Measurements from ENCODE around the gene PTRHD1. TPM values are rescaled to one million over a fixed set of nuclear protein-coding genes. Genes with fewer than 3 reads are reported as not detected.

Gene PTRHD1
- total RNA-seq, 1 donor from 2014 or later: 42.7 TPM

GRCh38 chr2:24832073-24832461 is 38.9 kb upstream of the PTRHD1 start:
- peaks cover 20% of the 10 kb centered on the region for H3K36me3 Mint-ChIP-seq (ENCODE audit: low read depth)
- peak; percentile 45 for DNase-seq (ENCODE audit: low read depth, low spot score)
- H3K27me3 Mint-ChIP-seq (ENCODE audit: low read depth): peaks cover 3% of the 10 kb centered on the region
- H3K4me1 Mint-ChIP-seq: peaks cover 42% of the 10 kb centered on the region
- H3K9me3 Mint-ChIP-seq: no peaks in the 10 kb centered on the region
- no peak for TF ChIP-seq CTCF (conservative IDR thresholded peaks at IDR 0.05)
- H3K4me3 Mint-ChIP-seq: peak overlapping the region; percentile 4
- H3K27ac Mint-ChIP-seq (ENCODE audit: unreplicated experiment): peak overlapping the region; percentile 88

- peaks cover 20% of the 10 kb centered on the region for H3K36me3 Mint-ChIP-seq (ENCODE audit: low read depth)
- no peak for TF ChIP-seq CTCF (conservative IDR thresholded peaks at IDR 0.05)
- H3K4me3 Mint-ChIP-seq: peak overlapping the region; percentile 29
- H3K9me3 Mint-ChIP-seq: no peaks in the 10 kb centered on the region
- H3K27ac Mint-ChIP-seq (ENCODE audit: unreplicated experiment): no peak overlapping the region
- no peak for DNase-seq (ENCODE audit: low read depth, low spot score)
- peaks cover 43% of the 10 kb centered on the region for H3K4me1 Mint-ChIP-seq
- H3K27me3 Mint-ChIP-seq (ENCODE audit: low read depth): peaks cover 3% of the 10 kb centered on the region
Observed at GRCh38 chr2:24831221-24832072, 38.3 kb upstream of the PTRHD1 start.

- Mint-ChIP-seq H3K9me3 (no peaks in the 10 kb centered on the region), H3K4me1 (peaks cover 43% of the 10 kb centered on the region), H3K27ac (ENCODE audit: unreplicated experiment) (no peak overlapping the region), H3K27me3 (ENCODE audit: low read depth) (peaks cover 3% of the 10 kb centered on the region), H3K4me3 (no peak overlapping the region), H3K36me3 (ENCODE audit: low read depth) (peaks cover 17% of the 10 kb centered on the region)
- no peak for TF ChIP-seq CTCF (conservative IDR thresholded peaks at IDR 0.05)
- no peak for DNase-seq (ENCODE audit: low read depth, low spot score)
Observed at GRCh38 chr2:24830786-24831185, 37.6 kb upstream of the PTRHD1 start.

- H3K9me3 Mint-ChIP-seq: no peaks in the 10 kb centered on the region
- peaks cover 17% of the 10 kb centered on the region for H3K36me3 Mint-ChIP-seq (ENCODE audit: low read depth)
- no peak overlapping the region for H3K27ac Mint-ChIP-seq (ENCODE audit: unreplicated experiment)
- peaks cover 3% of the 10 kb centered on the region for H3K27me3 Mint-ChIP-seq (ENCODE audit: low read depth)
- H3K4me1 Mint-ChIP-seq: peaks cover 42% of the 10 kb centered on the region
- DNase-seq (ENCODE audit: low read depth, low spot score): no peak
- no peak for TF ChIP-seq CTCF (conservative IDR thresholded peaks at IDR 0.05)
- no peak overlapping the region for H3K4me3 Mint-ChIP-seq
Observed at GRCh38 chr2:24830351-24830750, 37.2 kb upstream of the PTRHD1 start.

GRCh38 chr2:24828238-24828996 is 35.2 kb upstream of the PTRHD1 start:
- Mint-ChIP-seq H3K27ac (ENCODE audit: unreplicated experiment) (peak overlapping the region; percentile 62), H3K36me3 (ENCODE audit: low read depth) (peaks cover 14% of the 10 kb centered on the region), H3K4me1 (peaks cover 36% of the 10 kb centered on the region), H3K4me3 (peak overlapping the region; percentile 34), H3K27me3 (ENCODE audit: low read depth) (peaks cover 3% of the 10 kb centered on the region), H3K9me3 (no peaks in the 10 kb centered on the region)
- DNase-seq (ENCODE audit: low read depth, low spot score): no peak
- TF ChIP-seq CTCF (conservative IDR thresholded peaks at IDR 0.05): no peak
